Activated CD4-positive, CD25-positive, alpha-beta regulatory T cell treated with anti-CD3 and anti-CD28 coated beads, Interleukin-2, amount 50 U/mL, for 72 hours (primary cell): ENCODE measurements around the gene SFT2D3.

Experiments
- DNase-seq: peaks from one replicate; pipeline ENCODE4 v3.0.0; 2021

Gene SFT2D3

DNA sequence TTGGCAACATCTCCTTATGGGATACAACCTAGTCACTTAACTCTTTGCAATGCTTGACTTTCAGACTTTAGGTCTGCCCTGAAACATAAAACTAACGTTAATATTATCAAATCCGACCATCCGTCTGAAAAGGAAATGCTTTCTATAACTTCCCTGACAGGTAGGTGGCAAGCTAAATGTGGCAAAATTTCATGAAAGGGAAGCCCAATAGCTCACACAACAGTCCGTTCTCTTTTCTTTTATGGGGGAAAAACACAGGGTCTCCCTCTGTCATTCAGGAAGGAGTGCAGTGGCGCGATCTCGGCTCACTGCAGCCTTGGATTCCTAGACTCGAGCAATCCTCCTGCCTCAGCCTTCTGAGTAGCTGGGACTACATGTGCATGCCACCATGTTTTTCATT, 52.9 kb downstream of the SFT2D3 start:
- DNase-seq: no peak
